B cell (primary cell): ENCODE data around the gene FTO.

Experiments used
- EZH2 ChIP-seq: IDR thresholded peaks from 2 replicates; pipeline ENCODE4 v1.6.1; 2012; ENCODE audit warnings: borderline replicate concordance, low read depth, mild to moderate bottlenecking, moderate library complexity, low read length; ENCODE audit not compliant: insufficient read depth, poor library complexity, severe bottlenecking
- TF ChIP-seq, protein P1 (sequence below): fragments of 200-600 bp; IDR thresholded peaks from one replicate; pipeline ENCODE4 v1.8.0; 2022; ENCODE audit warnings: antibody characterized with exemption, mild to moderate bottlenecking

- TF ChIP-seq, protein P1, sequence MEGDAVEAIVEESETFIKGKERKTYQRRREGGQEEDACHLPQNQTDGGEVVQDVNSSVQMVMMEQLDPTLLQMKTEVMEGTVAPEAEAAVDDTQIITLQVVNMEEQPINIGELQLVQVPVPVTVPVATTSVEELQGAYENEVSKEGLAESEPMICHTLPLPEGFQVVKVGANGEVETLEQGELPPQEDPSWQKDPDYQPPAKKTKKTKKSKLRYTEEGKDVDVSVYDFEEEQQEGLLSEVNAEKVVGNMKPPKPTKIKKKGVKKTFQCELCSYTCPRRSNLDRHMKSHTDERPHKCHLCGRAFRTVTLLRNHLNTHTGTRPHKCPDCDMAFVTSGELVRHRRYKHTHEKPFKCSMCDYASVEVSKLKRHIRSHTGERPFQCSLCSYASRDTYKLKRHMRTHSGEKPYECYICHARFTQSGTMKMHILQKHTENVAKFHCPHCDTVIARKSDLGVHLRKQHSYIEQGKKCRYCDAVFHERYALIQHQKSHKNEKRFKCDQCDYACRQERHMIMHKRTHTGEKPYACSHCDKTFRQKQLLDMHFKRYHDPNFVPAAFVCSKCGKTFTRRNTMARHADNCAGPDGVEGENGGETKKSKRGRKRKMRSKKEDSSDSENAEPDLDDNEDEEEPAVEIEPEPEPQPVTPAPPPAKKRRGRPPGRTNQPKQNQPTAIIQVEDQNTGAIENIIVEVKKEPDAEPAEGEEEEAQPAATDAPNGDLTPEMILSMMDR: no peak
- TF ChIP-seq EZH2: no peak
Measured at GRCh38 chr16:53925526-53925925, 221.6 kb downstream of the FTO start.
